Measurements from ENCODE around the gene PROZ. TPM values are rescaled to one million over a fixed set of nuclear protein-coding genes. Genes with fewer than 3 reads are reported as not detected.

Gene PROZ
- total RNA-seq, 3 donors from 2014 or later (not counting 1 experiment from before 2014, with no cell fraction given), result 0.82 TPM; not detected in 2

GRCh38 chr13:113169277-113170272 lies 11.1 kb downstream of the PROZ start:
- no peak overlapping the region for H3K4me3 ChIP-seq (ENCODE audit: low read length)
- peaks cover 2 to 3% of the 10 kb centered on the region in 2 donors for H3K9me3 Mint-ChIP-seq
- H3K4me1 Mint-ChIP-seq, result peaks cover 13 to 55% of the 10 kb centered on the region in 2 donors
- H3K9me3 ChIP-seq (ENCODE audit: control insufficient read depth, insufficient read depth, low read length), result no peaks in the 10 kb centered on the region
- no peaks in the 10 kb centered on the region for H3K27me3 ChIP-seq (ENCODE audit: control insufficient read depth, insufficient read depth, low read length)
- H3K4me1 ChIP-seq (ENCODE audit: control insufficient read depth, insufficient read depth, low read length), result peaks cover 24% of the 10 kb centered on the region
- DNase-seq (no peak), ATAC-seq (no peak)
- peak overlapping the region in 1 of 2 donors; percentile 100 for H3K27ac Mint-ChIP-seq
- no peak for TF ChIP-seq CTCF (IDR thresholded peaks at IDR 0.05)
- 96% methylated on average over 12 of the region's 13 CpGs for WGBS (ENCODE audit: insufficient coverage)
- no peaks in the 10 kb centered on the region for H3K36me3 ChIP-seq (ENCODE audit: control insufficient read depth, insufficient read depth, low read length)
- H3K27ac ChIP-seq (ENCODE audit: low read length), result no peak overlapping the region
- intact Hi-C loops (cut with micrococcal nuclease), result no loop called here
- no peaks in the 10 kb centered on the region for H3K27me3 Mint-ChIP-seq (ENCODE audit: low read depth in 2 of 2)
- no peaks in the 10 kb centered on the region for H3K36me3 Mint-ChIP-seq
- H3K4me3 Mint-ChIP-seq, result no peak overlapping the region

GRCh38 chr13:113170511-113170910 lies 12.1 kb downstream of the PROZ start:
- peak in 1 of 2 donors; percentile 28 for DNase-seq
- Histone ChIP-seq H3K27ac (ENCODE audit: low read length) (no peak overlapping the region), H3K4me1 (ENCODE audit: control insufficient read depth, insufficient read depth, low read length) (peaks cover 26% of the 10 kb centered on the region), H3K9me3 (ENCODE audit: control insufficient read depth, insufficient read depth, low read length) (no peaks in the 10 kb centered on the region), H3K27me3 (ENCODE audit: control insufficient read depth, insufficient read depth, low read length) (no peaks in the 10 kb centered on the region), H3K36me3 (ENCODE audit: control insufficient read depth, insufficient read depth, low read length) (no peaks in the 10 kb centered on the region), H3K4me3 (ENCODE audit: low read length) (no peak overlapping the region)
- Mint-ChIP-seq H3K27me3 (ENCODE audit: low read depth in 2 of 2) (no peaks in the 10 kb centered on the region), H3K9me3 (peaks cover 2 to 3% of the 10 kb centered on the region in 2 donors), H3K4me3 (peak overlapping the region; percentile 38), H3K27ac (peak overlapping the region in 1 of 2 donors; percentile 100), H3K4me1 (peaks cover 5 to 54% of the 10 kb centered on the region in 2 donors), H3K36me3 (no peaks in the 10 kb centered on the region)
- 43% methylated on average over 5 of the region's 5 CpGs for WGBS (ENCODE audit: insufficient coverage)
- intact Hi-C loops (cut with micrococcal nuclease), result no loop called here
- peak; percentile 42 to 84 (median 81) for ATAC-seq
- no peak for TF ChIP-seq CTCF (IDR thresholded peaks at IDR 0.05)

GRCh38 chr13:113171250-113172125 lies 13.0 kb downstream of the PROZ start:
- intact Hi-C loops (cut with micrococcal nuclease), result no loop called here
- peak overlapping the region; percentile 35 for H3K4me3 Mint-ChIP-seq
- no peaks in the 10 kb centered on the region for H3K36me3 Mint-ChIP-seq
- H3K4me1 Mint-ChIP-seq, result peaks cover 14 to 56% of the 10 kb centered on the region in 2 donors
- TF ChIP-seq CTCF (IDR thresholded peaks at IDR 0.05), result no peak
- Histone ChIP-seq H3K27me3 (ENCODE audit: control insufficient read depth, insufficient read depth, low read length) (no peaks in the 10 kb centered on the region), H3K9me3 (ENCODE audit: control insufficient read depth, insufficient read depth, low read length) (no peaks in the 10 kb centered on the region), H3K27ac (ENCODE audit: low read length) (no peak overlapping the region), H3K4me3 (ENCODE audit: low read length) (no peak overlapping the region), H3K36me3 (ENCODE audit: control insufficient read depth, insufficient read depth, low read length) (no peaks in the 10 kb centered on the region), H3K4me1 (ENCODE audit: control insufficient read depth, insufficient read depth, low read length) (peaks cover 31% of the 10 kb centered on the region)
- no peaks in the 10 kb centered on the region for H3K27me3 Mint-ChIP-seq (ENCODE audit: low read depth in 2 of 2)
- 93% methylated on average over 34 of the region's 34 CpGs for WGBS (ENCODE audit: insufficient coverage)
- H3K27ac Mint-ChIP-seq, result peak overlapping the region in 1 of 2 donors; percentile 100
- ATAC-seq (no peak), DNase-seq (no peak)
- peaks cover 2 to 3% of the 10 kb centered on the region in 2 donors for H3K9me3 Mint-ChIP-seq
